WTC11 (cell line): ENCODE data around the gene CALCA.

Source experiments
- ZNF138 ChIP-seq: sonication (generic); formaldehyde crosslinking; conservative IDR thresholded peaks from 2 replicates; pipeline ENCODE4 v1.8.1; 2022; ENCODE audit warnings: mild to moderate bottlenecking, moderate library complexity, missing genetic modification reagents
- TF ChIP-seq, protein P1 (sequence below): fragments of 200-600 bp; IDR thresholded peaks from 2 replicates; pipeline ENCODE4 v1.8.0; 2022; ENCODE audit warnings: antibody characterized with exemption
- TF ChIP-seq, protein P2 (sequence below): sonication (generic); formaldehyde crosslinking; IDR thresholded peaks from 2 replicates; pipeline ENCODE4 v1.8.0; 2022; ENCODE audit warnings: mild to moderate bottlenecking, missing genetic modification reagents
- TF ChIP-seq, protein P3 (sequence below): fragments of 250-450 bp; sonication (Bioruptor Pico); IDR thresholded peaks from 2 replicates; pipeline ENCODE4 v2.1.2; 2022; ENCODE audit warnings: mild to moderate bottlenecking, moderate library complexity

DNA sequence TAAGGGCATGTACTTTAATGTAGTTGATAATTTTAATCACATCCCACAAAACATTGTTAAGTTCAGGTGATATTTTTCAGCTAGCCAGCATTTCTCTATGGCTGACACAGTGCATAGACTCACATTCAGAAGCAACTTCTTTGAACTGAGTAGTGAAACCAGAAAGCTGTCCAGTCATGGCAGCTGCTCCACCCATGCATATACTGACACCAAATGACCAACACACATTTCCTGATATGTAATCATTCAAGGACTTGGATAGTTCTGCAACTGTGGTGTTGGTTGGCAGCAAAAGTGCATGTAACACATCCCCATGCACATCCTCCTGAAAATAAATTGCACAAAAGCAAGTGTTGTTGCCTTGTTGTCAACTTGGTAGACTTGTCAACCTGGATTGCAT, 39.7 kb downstream of the CALCA start:
- TF ChIP-seq, protein P1, sequence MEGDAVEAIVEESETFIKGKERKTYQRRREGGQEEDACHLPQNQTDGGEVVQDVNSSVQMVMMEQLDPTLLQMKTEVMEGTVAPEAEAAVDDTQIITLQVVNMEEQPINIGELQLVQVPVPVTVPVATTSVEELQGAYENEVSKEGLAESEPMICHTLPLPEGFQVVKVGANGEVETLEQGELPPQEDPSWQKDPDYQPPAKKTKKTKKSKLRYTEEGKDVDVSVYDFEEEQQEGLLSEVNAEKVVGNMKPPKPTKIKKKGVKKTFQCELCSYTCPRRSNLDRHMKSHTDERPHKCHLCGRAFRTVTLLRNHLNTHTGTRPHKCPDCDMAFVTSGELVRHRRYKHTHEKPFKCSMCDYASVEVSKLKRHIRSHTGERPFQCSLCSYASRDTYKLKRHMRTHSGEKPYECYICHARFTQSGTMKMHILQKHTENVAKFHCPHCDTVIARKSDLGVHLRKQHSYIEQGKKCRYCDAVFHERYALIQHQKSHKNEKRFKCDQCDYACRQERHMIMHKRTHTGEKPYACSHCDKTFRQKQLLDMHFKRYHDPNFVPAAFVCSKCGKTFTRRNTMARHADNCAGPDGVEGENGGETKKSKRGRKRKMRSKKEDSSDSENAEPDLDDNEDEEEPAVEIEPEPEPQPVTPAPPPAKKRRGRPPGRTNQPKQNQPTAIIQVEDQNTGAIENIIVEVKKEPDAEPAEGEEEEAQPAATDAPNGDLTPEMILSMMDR, result no peak
- TF ChIP-seq, protein P2, sequence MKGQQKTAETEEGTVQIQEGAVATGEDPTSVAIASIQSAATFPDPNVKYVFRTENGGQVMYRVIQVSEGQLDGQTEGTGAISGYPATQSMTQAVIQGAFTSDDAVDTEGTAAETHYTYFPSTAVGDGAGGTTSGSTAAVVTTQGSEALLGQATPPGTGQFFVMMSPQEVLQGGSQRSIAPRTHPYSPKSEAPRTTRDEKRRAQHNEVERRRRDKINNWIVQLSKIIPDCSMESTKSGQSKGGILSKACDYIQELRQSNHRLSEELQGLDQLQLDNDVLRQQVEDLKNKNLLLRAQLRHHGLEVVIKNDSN (CRISPR knock-in tag), result no peak
- no peak for TF ChIP-seq ZNF138 (CRISPR knock-in tag)
- TF ChIP-seq, protein P3, sequence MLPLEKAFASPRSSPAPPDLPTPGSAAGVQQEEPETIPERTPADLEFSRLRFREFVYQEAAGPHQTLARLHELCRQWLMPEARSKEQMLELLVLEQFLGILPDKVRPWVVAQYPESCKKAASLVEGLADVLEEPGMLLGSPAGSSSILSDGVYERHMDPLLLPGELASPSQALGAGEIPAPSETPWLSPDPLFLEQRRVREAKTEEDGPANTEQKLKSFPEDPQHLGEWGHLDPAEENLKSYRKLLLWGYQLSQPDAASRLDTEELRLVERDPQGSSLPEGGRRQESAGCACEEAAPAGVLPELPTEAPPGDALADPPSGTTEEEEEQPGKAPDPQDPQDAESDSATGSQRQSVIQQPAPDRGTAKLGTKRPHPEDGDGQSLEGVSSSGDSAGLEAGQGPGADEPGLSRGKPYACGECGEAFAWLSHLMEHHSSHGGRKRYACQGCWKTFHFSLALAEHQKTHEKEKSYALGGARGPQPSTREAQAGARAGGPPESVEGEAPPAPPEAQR (CRISPR knock-in tag), result no peak
